Gastroesophageal sphincter (tissue), 4 donors: ENCODE measurements around the gene CAP1. TPM values are rescaled to one million over a fixed set of nuclear protein-coding genes. Genes with fewer than 3 reads are reported as not detected.

Experiments
- ATAC-seq: fragments of 150-250 bp; one replicate; pipeline ENCODE4 v1.9.1; 2016; ENCODE audit warnings: mild to moderate bottlenecking, moderate library complexity
- H3K27ac ChIP-seq, 4 donors: fragments of 200-600 bp; sonication (generic) in 3 of 4; 1 replicate in 3 of 4; 2 replicates in 1 of 4; pipeline ENCODE4 v1.5.1; 2016 to 2019
- H3K27me3 ChIP-seq: fragments of 200-600 bp; sonication (generic); one replicate; pipeline ENCODE4 v1.5.1; 2019
- H3K36me3 ChIP-seq, 2 donors: fragments of 200-600 bp; sonication (generic); one replicate each; pipeline ENCODE4 v1.5.1; 2019; ENCODE audit warnings: control low read depth in 1 of 2
- H3K4me1 ChIP-seq, 3 donors: fragments of 200-600 bp; sonication (generic); 1 replicate in 2 of 3; 2 replicates in 1 of 3; pipeline ENCODE4 v1.5.1; 2016 to 2019; ENCODE audit warnings: control low read depth in 2 of 3
- H3K4me3 ChIP-seq, 2 donors: fragments of 200-600 bp; sonication (generic); one replicate each; pipeline ENCODE4 v1.5.1; 2019; ENCODE audit warnings: mild to moderate bottlenecking in 1 of 2, moderate library complexity in 1 of 2
- H3K9me3 ChIP-seq, 3 donors: fragments of 200-600 bp; sonication (generic); one replicate each; pipeline ENCODE4 v1.5.1; 2017 to 2019; ENCODE audit warnings: control low read depth in 2 of 3
- CTCF ChIP-seq, 4 experiments: fragments of 200-600 bp in 2 of 4; fragments of 450-650 bp in 2 of 4; sonication (generic) in 1 of 4; IDR thresholded peaks; one replicate each; pipeline ENCODE4 v1.5.1; 2017 to 2019; ENCODE audit warnings: antibody characterized with exemption in 4 of 4, mild to moderate bottlenecking in 2 of 4, moderate library complexity in 2 of 4
- EP300 ChIP-seq: sonication (generic); formaldehyde crosslinking; IDR thresholded peaks from one replicate; pipeline ENCODE4 v1.6.1; 2017; ENCODE audit warnings: antibody characterized with exemption, mild to moderate bottlenecking
- POLR2A ChIP-seq, 2 donors: fragments of 450-650 bp; IDR thresholded peaks; one replicate each; pipeline ENCODE4 v1.6.1; 2017; ENCODE audit warnings: antibody characterized with exemption in 2 of 2, mild to moderate bottlenecking in 2 of 2, moderate library complexity in 1 of 2
- POLR2AphosphoS5 ChIP-seq: sonication (generic); formaldehyde crosslinking; IDR thresholded peaks from one replicate; pipeline ENCODE4 v1.6.1; 2017; ENCODE audit warnings: antibody characterized with exemption
- WGBS, 2 donors: methylation state at CpG; one replicate each; pipeline ENCODE4 v1.1.5; 2018; ENCODE audit warnings: low coverage in 1 of 2; 5-methylcytosine and 5-hydroxymethylcytosine counted together
- total RNA-seq, 4 donors: library from RNA; depleted of rRNA; stranded (reverse); fragments of >200 nt; gene quantifications; one replicate each; pipeline ENCODE4 v1.1.0, GENCODE V29; 2016

CAP1 gene
- total RNA-seq, 4 donors from 2014 or later = 421 to 533 (median 500) TPM

GRCh38 chr1:40095806-40096205, 55.3 kb downstream of the CAP1 start:
- Histone ChIP-seq H3K9me3 (no peaks in the 10 kb centered on the region), H3K27me3 (no peaks in the 10 kb centered on the region), H3K4me3 (no peak overlapping the region), H3K4me1 (peaks cover 0 to 27% (median 3%) of the 10 kb centered on the region in 3 donors), H3K36me3 (peaks cover 0 to 29% of the 10 kb centered on the region in 2 donors), H3K27ac (no peak overlapping the region)
- TF ChIP-seq EP300 = no peak
- TF ChIP-seq POLR2A (IDR thresholded peaks at IDR 0.05) = no peak
- TF ChIP-seq CTCF (IDR thresholded peaks at IDR 0.05) = no peak
- no peak for TF ChIP-seq POLR2AphosphoS5
- 92% methylated on average over 3 of the region's 3 CpGs for whole genome bisulfite sequencing, 2 donors
- no peak for ATAC-seq

GRCh38 chr1:40096646-40096976, 56.1 kb downstream of the CAP1 start:
- Histone ChIP-seq H3K27ac (peak overlapping the region in 3 of 4 donors; percentile 75 to 80 (median 80)), H3K4me3 (peak overlapping the region; percentile 49 to 62), H3K27me3 (peaks cover 3% of the 10 kb centered on the region), H3K4me1 (peaks cover 0 to 27% (median 3%) of the 10 kb centered on the region in 3 donors), H3K36me3 (peaks cover 0 to 21% of the 10 kb centered on the region in 2 donors), H3K9me3 (no peaks in the 10 kb centered on the region)
- TF ChIP-seq POLR2AphosphoS5 (no peak), CTCF (IDR thresholded peaks at IDR 0.05) (no peak), EP300 (no peak), POLR2A (IDR thresholded peaks at IDR 0.05) (no peak)
- ATAC-seq = peak; percentile 11
- 8% methylated on average over 8 of the region's 9 CpGs for WGBS, 2 donors

GRCh38 chr1:40096977-40097782, 56.7 kb downstream of the CAP1 start, which contains the start of gene PPT1:
TSS of gene PPT1 (minus strand) at chr1:40097252. CDS start at chr1:40097238, 14 bp downstream.
- Histone ChIP-seq H3K36me3 (peaks cover 0 to 15% of the 10 kb centered on the region in 2 donors), H3K27ac (peak within 1 kb of the TSS in 3 of 4 donors; percentile 75 to 80 (median 80)), H3K9me3 (peaks cover 0 to under 1% (median 0%) of the 10 kb centered on the region in 3 donors), H3K27me3 (peaks cover 9% of the 10 kb centered on the region), H3K4me3 (peak within 1 kb of the TSS; percentile 49 to 62), H3K4me1 (peaks cover 0 to 27% (median 3%) of the 10 kb centered on the region in 3 donors)
- TF ChIP-seq POLR2AphosphoS5 (peak; percentile 56), POLR2A (IDR thresholded peaks at IDR 0.05) (peak in 1 of 2 donors; percentile 21), CTCF (IDR thresholded peaks at IDR 0.05) (peak in 2 of 4 experiments; percentile 11 to 48), EP300 (no peak)
- WGBS, 2 donors = 0% methylated on average over 3 to 24 of the region's 51 CpGs
- peak; percentile 94 for ATAC-seq

- Histone ChIP-seq H3K27me3 (peaks cover 9% of the 10 kb centered on the region), H3K27ac (no peak overlapping the region), H3K4me1 (peaks cover 0 to 9% (median 3%) of the 10 kb centered on the region in 3 donors), H3K4me3 (no peak overlapping the region), H3K36me3 (no peaks in the 10 kb centered on the region), H3K9me3 (peaks cover 0 to 14% (median 0%) of the 10 kb centered on the region in 3 donors)
- 79 to 83% methylated on average over 1 of the region's 1 CpG for WGBS, 2 donors
- ATAC-seq = no peak
- TF ChIP-seq CTCF (IDR thresholded peaks at IDR 0.05) (no peak), EP300 (no peak), POLR2AphosphoS5 (no peak), POLR2A (IDR thresholded peaks at IDR 0.05) (no peak)
Observed at GRCh38 chr1:40102038-40102437, 61.5 kb downstream of the CAP1 start.

- WGBS, 2 donors = 82 to 83% methylated on average over 1 to 3 of the region's 3 CpGs
- Histone ChIP-seq H3K36me3 (no peaks in the 10 kb centered on the region), H3K27ac (no peak overlapping the region), H3K27me3 (peaks cover 9% of the 10 kb centered on the region), H3K4me3 (no peak overlapping the region), H3K9me3 (peaks cover 0 to 14% (median 0%) of the 10 kb centered on the region in 3 donors), H3K4me1 (peaks cover 0 to under 1% (median 0%) of the 10 kb centered on the region in 3 donors)
- ATAC-seq = no peak
- no peak for TF ChIP-seq CTCF (IDR thresholded peaks at IDR 0.05)
Observed at GRCh38 chr1:40102896-40103295, 62.4 kb downstream of the CAP1 start.
